ENCODE results near the gene TBC1D2.

Gene TBC1D2

GRCh38 chr9:98195671-98196070 is 59.8 kb downstream of the TBC1D2 start:
- H3K4me3 ChIP-seq (ENCODE audit: low read depth in 1 of 2, low read length in 2 of 2): no peak overlapping the region
- no peak overlapping the region for H2AFZ ChIP-seq (ENCODE audit: low read depth, low read length)
- H3K4me2 ChIP-seq (ENCODE audit: insufficient read depth, low read length): no peak overlapping the region
- H4K20me1 ChIP-seq (ENCODE audit: insufficient read depth, low read length): no peaks in the 10 kb centered on the region
- H3K27ac ChIP-seq (ENCODE audit: low read length): no peak overlapping the region
- H3K36me3 ChIP-seq (ENCODE audit: insufficient read depth, low read length): no peaks in the 10 kb centered on the region
- H3K4me1 ChIP-seq (ENCODE audit: insufficient read depth, low read length): peaks cover 24% of the 10 kb centered on the region
- TF ChIP-seq EZH2 (IDR thresholded peaks at IDR 0.05; ENCODE audit: borderline replicate concordance, low read depth, low read length, severe bottlenecking) (no peak), CTCF (IDR thresholded peaks at IDR 0.05; ENCODE audit: borderline replicate concordance, extremely low read depth, low read length, poor library complexity, severe bottlenecking) (no peak)
- no peaks in the 10 kb centered on the region for H3K79me2 ChIP-seq (ENCODE audit: insufficient read depth, low read length)
- ATAC-seq (ENCODE audit: insufficient read depth, low read depth): no peak
- H3K9ac ChIP-seq (ENCODE audit: low read depth, low read length): no peak overlapping the region
- H3K27me3 ChIP-seq (ENCODE audit: insufficient read depth, low read length, poor library complexity): peaks cover 3% of the 10 kb centered on the region
- no peak for DNase-seq
- H3K9me3 ChIP-seq (ENCODE audit: insufficient read depth, low read length, severe bottlenecking): no peaks in the 10 kb centered on the region

DNA sequence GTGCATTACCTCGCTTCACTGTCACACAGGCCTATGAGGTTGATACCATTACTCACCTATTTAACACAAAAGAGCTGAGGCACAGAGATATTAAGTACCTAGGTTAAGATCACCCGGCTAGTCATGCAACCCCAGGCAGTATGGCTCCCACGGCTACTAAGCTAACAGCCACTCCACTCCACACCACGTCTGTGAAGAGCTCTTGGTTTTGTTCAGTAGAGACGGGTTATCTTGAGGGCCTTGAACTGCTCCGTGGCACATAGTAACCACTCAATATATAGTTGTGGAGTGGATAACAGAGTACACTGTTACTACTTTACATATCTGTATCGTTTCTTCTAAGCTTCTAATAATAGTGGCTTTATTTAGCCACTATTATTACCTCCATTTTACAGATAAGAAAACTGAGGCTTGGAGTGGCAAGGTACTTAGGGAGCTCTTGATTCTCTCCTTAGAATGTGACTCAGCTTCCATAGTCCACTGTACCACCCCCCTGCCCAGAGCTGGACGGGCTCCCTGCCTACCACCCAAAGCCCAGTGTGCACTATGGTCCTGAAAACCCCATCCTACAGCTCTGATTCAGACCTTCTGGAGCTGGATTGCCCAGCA is 62.0 kb downstream of the TBC1D2 start:
- Histone ChIP-seq H3K4me1 (ENCODE audit: insufficient read depth, low read length) (peaks cover 28% of the 10 kb centered on the region), H2AFZ (ENCODE audit: low read depth, low read length) (peak overlapping the region; percentile 90), H3K4me2 (ENCODE audit: insufficient read depth, low read length) (peak overlapping the region; percentile 91), H3K9me3 (ENCODE audit: insufficient read depth, low read length, severe bottlenecking) (no peaks in the 10 kb centered on the region), H3K4me3 (ENCODE audit: low read depth in 1 of 2, low read length in 2 of 2) (peak overlapping the region; percentile 45 to 79; a peak in 3 of 4 replicates), H3K9ac (ENCODE audit: low read depth, low read length) (peak overlapping the region; percentile 69), H3K79me2 (ENCODE audit: insufficient read depth, low read length) (no peaks in the 10 kb centered on the region), H3K27me3 (ENCODE audit: insufficient read depth, low read length, poor library complexity) (peaks cover 3% of the 10 kb centered on the region), H3K27ac (ENCODE audit: low read length) (peak overlapping the region; percentile 25; the same call in 1 of the 2 replicates), H3K36me3 (ENCODE audit: insufficient read depth, low read length) (no peaks in the 10 kb centered on the region), H4K20me1 (ENCODE audit: insufficient read depth, low read length) (no peaks in the 10 kb centered on the region)
- ATAC-seq (ENCODE audit: insufficient read depth, low read depth): no peak
- TF ChIP-seq CTCF (IDR thresholded peaks at IDR 0.05; ENCODE audit: borderline replicate concordance, extremely low read depth, low read length, poor library complexity, severe bottlenecking) (no peak), EZH2 (IDR thresholded peaks at IDR 0.05; ENCODE audit: borderline replicate concordance, low read depth, low read length, severe bottlenecking) (no peak)
- no peak for DNase-seq

GRCh38 chr9:98192503-98193335 is 62.7 kb downstream of the TBC1D2 start, which contains the start of gene CORO2A:
Gene CORO2A (minus strand): TSS chr9:98192637. CDS start chr9:98157660, 34,977 bp downstream.
- no peaks in the 10 kb centered on the region for H3K79me2 ChIP-seq (ENCODE audit: insufficient read depth, low read length)
- no peaks in the 10 kb centered on the region for H3K9me3 ChIP-seq (ENCODE audit: insufficient read depth, low read length, severe bottlenecking)
- DNase-seq (peak; percentile 76), ATAC-seq (ENCODE audit: insufficient read depth, low read depth) (peak; percentile 69)
- peak within 1 kb of the TSS; percentile 91 for H3K4me2 ChIP-seq (ENCODE audit: insufficient read depth, low read length)
- peak within 1 kb of the TSS; percentile 45 to 79; a peak in 3 of 4 replicates for H3K4me3 ChIP-seq (ENCODE audit: low read depth in 1 of 2, low read length in 2 of 2)
- no peaks in the 10 kb centered on the region for H3K36me3 ChIP-seq (ENCODE audit: insufficient read depth, low read length)
- H3K9ac ChIP-seq (ENCODE audit: low read depth, low read length): peak within 1 kb of the TSS; percentile 69
- peaks cover 28% of the 10 kb centered on the region for H3K4me1 ChIP-seq (ENCODE audit: insufficient read depth, low read length)
- peak within 1 kb of the TSS; percentile 90 for H2AFZ ChIP-seq (ENCODE audit: low read depth, low read length)
- H4K20me1 ChIP-seq (ENCODE audit: insufficient read depth, low read length): no peaks in the 10 kb centered on the region
- TF ChIP-seq CTCF (IDR thresholded peaks at IDR 0.05; ENCODE audit: borderline replicate concordance, extremely low read depth, low read length, poor library complexity, severe bottlenecking): peak; percentile 48
- TF ChIP-seq EZH2 (IDR thresholded peaks at IDR 0.05; ENCODE audit: borderline replicate concordance, low read depth, low read length, severe bottlenecking): no peak
- peak within 1 kb of the TSS; percentile 25 for H3K27ac ChIP-seq (ENCODE audit: low read length)
- H3K27me3 ChIP-seq (ENCODE audit: insufficient read depth, low read length, poor library complexity): peaks cover 3% of the 10 kb centered on the region
